Subcutaneous abdominal adipose tissue (tissue), 5 donors: Measurements from ENCODE around the gene CNOT6L.

Experiments used
- H3K27ac ChIP-seq: one replicate; pipeline ENCODE4 v1.7.0; 2013; ENCODE audit warnings: low read depth, mild to moderate bottlenecking, inconsistent platforms, low read length, moderate library complexity
- H3K27me3 ChIP-seq, 5 donors: one replicate each; pipeline ENCODE4 v1.7.0; 2013; ENCODE audit warnings: low read length in 5 of 5, inconsistent platforms in 1 of 5; ENCODE audit not compliant: control insufficient read depth in 5 of 5, insufficient read depth in 4 of 5
- H3K36me3 ChIP-seq, 5 donors: one replicate each; pipeline ENCODE4 v1.7.0; 2013; ENCODE audit warnings: low read length in 5 of 5; ENCODE audit not compliant: control insufficient read depth in 5 of 5, insufficient read depth in 5 of 5
- H3K4me1 ChIP-seq, 5 donors: one replicate each; pipeline ENCODE4 v1.7.0; 2013; ENCODE audit warnings: low read length in 5 of 5, mild to moderate bottlenecking in 3 of 5, moderate library complexity in 1 of 5; ENCODE audit not compliant: control insufficient read depth in 5 of 5, insufficient read depth in 5 of 5
- H3K4me3 ChIP-seq, 5 donors: one replicate each; pipeline ENCODE4 v1.7.0; 2013; ENCODE audit warnings: low read length in 5 of 5, low read depth in 1 of 5
- H3K9ac ChIP-seq, 5 donors: one replicate each; pipeline ENCODE4 v1.7.0; 2013; ENCODE audit warnings: low read length in 5 of 5, mild to moderate bottlenecking in 4 of 5, moderate library complexity in 3 of 5
- H3K9me3 ChIP-seq, 5 donors: one replicate each; pipeline ENCODE4 v1.7.0; 2013; ENCODE audit warnings: low read length in 5 of 5; ENCODE audit not compliant: control insufficient read depth in 5 of 5
- donor health status: healthy.
- donor health status: healthy.
- donor health status: healthy.
- donor health status: healthy.
- donor health status: healthy.

The CNOT6L gene

GRCh38 chr4:77804471-77804870 is 14.7 kb downstream of the CNOT6L start:
- Histone ChIP-seq H3K9ac (no peak overlapping the region), H3K36me3 (no peaks in the 10 kb centered on the region), H3K4me3 (no peak overlapping the region), H3K27me3 (no peaks in the 10 kb centered on the region), H3K27ac (no peak overlapping the region), H3K9me3 (no peaks in the 10 kb centered on the region), H3K4me1 (peaks cover 0 to 32% (median 16%) of the 10 kb centered on the region in 5 donors)

- peaks cover 0 to 32% (median 19%) of the 10 kb centered on the region in 5 donors for H3K4me1 ChIP-seq
- H3K9ac ChIP-seq: no peak overlapping the region
- no peaks in the 10 kb centered on the region for H3K9me3 ChIP-seq
- H3K27me3 ChIP-seq: no peaks in the 10 kb centered on the region
- no peaks in the 10 kb centered on the region for H3K36me3 ChIP-seq
- H3K27ac ChIP-seq: no peak overlapping the region
- H3K4me3 ChIP-seq: no peak overlapping the region
Observed at GRCh38 chr4:77802402-77802801, 16.8 kb downstream of the CNOT6L start.

- Histone ChIP-seq H3K9me3 (no peaks in the 10 kb centered on the region), H3K27me3 (no peaks in the 10 kb centered on the region), H3K27ac (peak overlapping the region; percentile 63), H3K4me1 (peaks cover 0 to 32% (median 19%) of the 10 kb centered on the region in 5 donors), H3K4me3 (no peak overlapping the region), H3K36me3 (no peaks in the 10 kb centered on the region), H3K9ac (no peak overlapping the region)
Observed at GRCh38 chr4:77801260-77801608, 17.9 kb downstream of the CNOT6L start.

GRCh38 chr4:77800483-77801259 is 18.5 kb downstream of the CNOT6L start:
- peaks cover 0 to 32% (median 17%) of the 10 kb centered on the region in 5 donors for H3K4me1 ChIP-seq

GRCh38 chr4:77800077-77800476 is 19.1 kb downstream of the CNOT6L start:
- no peaks in the 10 kb centered on the region for H3K27me3 ChIP-seq
- peaks cover 0 to 3% (median 0%) of the 10 kb centered on the region in 5 donors for H3K9me3 ChIP-seq
- no peak overlapping the region for H3K4me3 ChIP-seq
- no peak overlapping the region for H3K9ac ChIP-seq
- peaks cover 0 to 32% (median 16%) of the 10 kb centered on the region in 5 donors for H3K4me1 ChIP-seq
- H3K27ac ChIP-seq: peak overlapping the region; percentile 63
- H3K36me3 ChIP-seq: no peaks in the 10 kb centered on the region

More at GRCh38 chr4:77800483-77801259, 18.5 kb downstream of the CNOT6L start:
- Histone ChIP-seq H3K9me3 (no peaks in the 10 kb centered on the region), H3K27me3 (no peaks in the 10 kb centered on the region), H3K9ac (no peak overlapping the region), H3K4me3 (no peak overlapping the region), H3K36me3 (no peaks in the 10 kb centered on the region), H3K27ac (peak overlapping the region; percentile 63)

- H3K27ac ChIP-seq: no peak overlapping the region
- H3K9me3 ChIP-seq: peaks cover 0 to 3% (median 0%) of the 10 kb centered on the region in 5 donors
- H3K9ac ChIP-seq: no peak overlapping the region
- no peak overlapping the region for H3K4me3 ChIP-seq
- H3K4me1 ChIP-seq: peaks cover 0 to 30% (median 16%) of the 10 kb centered on the region in 5 donors
- H3K27me3 ChIP-seq: no peaks in the 10 kb centered on the region
- H3K36me3 ChIP-seq: no peaks in the 10 kb centered on the region
Observed at GRCh38 chr4:77798385-77798784, 20.8 kb downstream of the CNOT6L start.

- Histone ChIP-seq H3K27ac (no peak overlapping the region), H3K9ac (no peak overlapping the region), H3K36me3 (no peaks in the 10 kb centered on the region), H3K4me3 (no peak overlapping the region), H3K9me3 (peaks cover 0 to 3% (median 0%) of the 10 kb centered on the region in 5 donors), H3K4me1 (peaks cover 0 to 23% (median 15%) of the 10 kb centered on the region in 5 donors), H3K27me3 (no peaks in the 10 kb centered on the region)
Observed at GRCh38 chr4:77797239-77797638, 21.9 kb downstream of the CNOT6L start.

GRCh38 chr4:77795326-77795725 is 23.8 kb downstream of the CNOT6L start:
- Histone ChIP-seq H3K9ac (no peak overlapping the region), H3K27ac (no peak overlapping the region), H3K4me3 (no peak overlapping the region), H3K27me3 (no peaks in the 10 kb centered on the region), H3K9me3 (peaks cover 0 to 3% (median 0%) of the 10 kb centered on the region in 5 donors), H3K36me3 (no peaks in the 10 kb centered on the region), H3K4me1 (peaks cover 0 to 9% (median 3%) of the 10 kb centered on the region in 5 donors)

GRCh38 chr4:77790146-77790545 is 29.0 kb downstream of the CNOT6L start:
- H3K27me3 ChIP-seq: no peaks in the 10 kb centered on the region

GRCh38 chr4:77788990-77789389 is 30.2 kb downstream of the CNOT6L start:
- H3K4me1 ChIP-seq: peaks cover 0 to 4% (median 0%) of the 10 kb centered on the region in 5 donors
- no peak overlapping the region for H3K27ac ChIP-seq
- no peaks in the 10 kb centered on the region for H3K27me3 ChIP-seq
- no peak overlapping the region for H3K9ac ChIP-seq
- H3K36me3 ChIP-seq: no peaks in the 10 kb centered on the region
- no peaks in the 10 kb centered on the region for H3K9me3 ChIP-seq
- H3K4me3 ChIP-seq: no peak overlapping the region

More at GRCh38 chr4:77790146-77790545, 29.0 kb downstream of the CNOT6L start:
- Histone ChIP-seq H3K27ac (no peak overlapping the region), H3K36me3 (no peaks in the 10 kb centered on the region), H3K4me1 (peaks cover 0 to 4% (median 0%) of the 10 kb centered on the region in 5 donors), H3K4me3 (no peak overlapping the region), H3K9ac (no peak overlapping the region), H3K9me3 (no peaks in the 10 kb centered on the region)
